ENCODE results near the gene MRPL36. TPM values are rescaled to one million over a fixed set of nuclear protein-coding genes. Genes with fewer than 3 reads are reported as not detected.

Gene MRPL36
- total RNA-seq, 1 experiment from 2014 or later = 61.2 TPM

GRCh38 chr5:1777281-1778137 lies 22.1 kb downstream of the MRPL36 start (continued):
- TF ChIP-seq ZNF532 (CRISPR knock-in tag; IDR thresholded peaks at IDR 0.05; ENCODE audit: borderline replicate concordance) (no peak), ZMAT4 (CRISPR knock-in tag; IDR thresholded peaks at IDR 0.05) (no peak), ZNF138 (CRISPR knock-in tag; conservative IDR thresholded peaks at IDR 0.05) (no peak), GRHL2 (CRISPR knock-in tag; IDR thresholded peaks at IDR 0.05; ENCODE audit: insufficient replicate concordance, severe bottlenecking) (no peak), PREB (CRISPR knock-in tag; IDR thresholded peaks at IDR 0.05; ENCODE audit: borderline replicate concordance) (no peak), SOX15 (CRISPR knock-in tag; IDR thresholded peaks at IDR 0.05) (no peak), HMGXB4 (CRISPR knock-in tag; IDR thresholded peaks at IDR 0.05) (no peak), ERG (CRISPR knock-in tag; IDR thresholded peaks at IDR 0.05) (no peak), ARID4B (CRISPR knock-in tag; IDR thresholded peaks at IDR 0.05; ENCODE audit: borderline replicate concordance) (no peak)
- TF ChIP-seq, protein P1, sequence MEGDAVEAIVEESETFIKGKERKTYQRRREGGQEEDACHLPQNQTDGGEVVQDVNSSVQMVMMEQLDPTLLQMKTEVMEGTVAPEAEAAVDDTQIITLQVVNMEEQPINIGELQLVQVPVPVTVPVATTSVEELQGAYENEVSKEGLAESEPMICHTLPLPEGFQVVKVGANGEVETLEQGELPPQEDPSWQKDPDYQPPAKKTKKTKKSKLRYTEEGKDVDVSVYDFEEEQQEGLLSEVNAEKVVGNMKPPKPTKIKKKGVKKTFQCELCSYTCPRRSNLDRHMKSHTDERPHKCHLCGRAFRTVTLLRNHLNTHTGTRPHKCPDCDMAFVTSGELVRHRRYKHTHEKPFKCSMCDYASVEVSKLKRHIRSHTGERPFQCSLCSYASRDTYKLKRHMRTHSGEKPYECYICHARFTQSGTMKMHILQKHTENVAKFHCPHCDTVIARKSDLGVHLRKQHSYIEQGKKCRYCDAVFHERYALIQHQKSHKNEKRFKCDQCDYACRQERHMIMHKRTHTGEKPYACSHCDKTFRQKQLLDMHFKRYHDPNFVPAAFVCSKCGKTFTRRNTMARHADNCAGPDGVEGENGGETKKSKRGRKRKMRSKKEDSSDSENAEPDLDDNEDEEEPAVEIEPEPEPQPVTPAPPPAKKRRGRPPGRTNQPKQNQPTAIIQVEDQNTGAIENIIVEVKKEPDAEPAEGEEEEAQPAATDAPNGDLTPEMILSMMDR (IDR thresholded peaks at IDR 0.05) = no peak
- TF ChIP-seq, protein P2, sequence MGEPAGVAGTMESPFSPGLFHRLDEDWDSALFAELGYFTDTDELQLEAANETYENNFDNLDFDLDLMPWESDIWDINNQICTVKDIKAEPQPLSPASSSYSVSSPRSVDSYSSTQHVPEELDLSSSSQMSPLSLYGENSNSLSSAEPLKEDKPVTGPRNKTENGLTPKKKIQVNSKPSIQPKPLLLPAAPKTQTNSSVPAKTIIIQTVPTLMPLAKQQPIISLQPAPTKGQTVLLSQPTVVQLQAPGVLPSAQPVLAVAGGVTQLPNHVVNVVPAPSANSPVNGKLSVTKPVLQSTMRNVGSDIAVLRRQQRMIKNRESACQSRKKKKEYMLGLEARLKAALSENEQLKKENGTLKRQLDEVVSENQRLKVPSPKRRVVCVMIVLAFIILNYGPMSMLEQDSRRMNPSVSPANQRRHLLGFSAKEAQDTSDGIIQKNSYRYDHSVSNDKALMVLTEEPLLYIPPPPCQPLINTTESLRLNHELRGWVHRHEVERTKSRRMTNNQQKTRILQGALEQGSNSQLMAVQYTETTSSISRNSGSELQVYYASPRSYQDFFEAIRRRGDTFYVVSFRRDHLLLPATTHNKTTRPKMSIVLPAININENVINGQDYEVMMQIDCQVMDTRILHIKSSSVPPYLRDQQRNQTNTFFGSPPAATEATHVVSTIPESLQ (CRISPR knock-in tag; IDR thresholded peaks at IDR 0.05) = no peak
- TF ChIP-seq, protein P3, sequence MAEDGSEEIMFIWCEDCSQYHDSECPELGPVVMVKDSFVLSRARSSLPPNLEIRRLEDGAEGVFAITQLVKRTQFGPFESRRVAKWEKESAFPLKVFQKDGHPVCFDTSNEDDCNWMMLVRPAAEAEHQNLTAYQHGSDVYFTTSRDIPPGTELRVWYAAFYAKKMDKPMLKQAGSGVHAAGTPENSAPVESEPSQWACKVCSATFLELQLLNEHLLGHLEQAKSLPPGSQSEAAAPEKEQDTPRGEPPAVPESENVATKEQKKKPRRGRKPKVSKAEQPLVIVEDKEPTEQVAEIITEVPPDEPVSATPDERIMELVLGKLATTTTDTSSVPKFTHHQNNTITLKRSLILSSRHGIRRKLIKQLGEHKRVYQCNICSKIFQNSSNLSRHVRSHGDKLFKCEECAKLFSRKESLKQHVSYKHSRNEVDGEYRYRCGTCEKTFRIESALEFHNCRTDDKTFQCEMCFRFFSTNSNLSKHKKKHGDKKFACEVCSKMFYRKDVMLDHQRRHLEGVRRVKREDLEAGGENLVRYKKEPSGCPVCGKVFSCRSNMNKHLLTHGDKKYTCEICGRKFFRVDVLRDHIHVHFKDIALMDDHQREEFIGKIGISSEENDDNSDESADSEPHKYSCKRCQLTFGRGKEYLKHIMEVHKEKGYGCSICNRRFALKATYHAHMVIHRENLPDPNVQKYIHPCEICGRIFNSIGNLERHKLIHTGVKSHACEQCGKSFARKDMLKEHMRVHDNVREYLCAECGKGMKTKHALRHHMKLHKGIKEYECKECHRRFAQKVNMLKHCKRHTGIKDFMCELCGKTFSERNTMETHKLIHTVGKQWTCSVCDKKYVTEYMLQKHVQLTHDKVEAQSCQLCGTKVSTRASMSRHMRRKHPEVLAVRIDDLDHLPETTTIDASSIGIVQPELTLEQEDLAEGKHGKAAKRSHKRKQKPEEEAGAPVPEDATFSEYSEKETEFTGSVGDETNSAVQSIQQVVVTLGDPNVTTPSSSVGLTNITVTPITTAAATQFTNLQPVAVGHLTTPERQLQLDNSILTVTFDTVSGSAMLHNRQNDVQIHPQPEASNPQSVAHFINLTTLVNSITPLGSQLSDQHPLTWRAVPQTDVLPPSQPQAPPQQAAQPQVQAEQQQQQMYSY (CRISPR knock-in tag; IDR thresholded peaks at IDR 0.05) = no peak
